Activated B cell treated with CpG ODN at 0.5 μM for 24 hours (primary cell): ENCODE data around the gene GTF2H3. TPM values are rescaled to one million over a fixed set of nuclear protein-coding genes. Genes with fewer than 3 reads are reported as not detected.

Experiments
- ATAC-seq: fragments of 200-7000 bp; cut with Tn5 transposase; one replicate; pipeline ENCODE4 v1.10.0; 2021; ENCODE audit warnings: low read depth, mild to moderate bottlenecking, moderate library complexity
- CTCF ChIA-PET: fragments of 350-600 bp; sonication (Branson Sonifier 250); formaldehyde crosslinking; loops from one replicate; lab custom pipeline; 2021; ENCODE audit warnings: antibody characterized with exemption; lab: Charles Lee
- POLR2A ChIA-PET: fragments of 350-600 bp; sonication (Branson Sonifier 250); formaldehyde crosslinking; loops from one replicate; lab custom pipeline; 2021; ENCODE audit warnings: antibody characterized with exemption; lab: Charles Lee
- DNase-seq: peaks from one replicate; pipeline ENCODE4 v3.0.0; 2022
- H3K27ac Mint-ChIP-seq: one replicate; pipeline ENCODE4 v1.8.0; 2020; ENCODE audit warnings: mixed read lengths
- H3K27me3 Mint-ChIP-seq: one replicate; pipeline ENCODE4 v1.8.0; 2021; ENCODE audit warnings: mixed read lengths
- H3K36me3 Mint-ChIP-seq: one replicate; pipeline ENCODE4 v1.8.0; 2021; ENCODE audit warnings: low read depth, mixed read lengths
- H3K4me1 Mint-ChIP-seq: one replicate; pipeline ENCODE4 v1.8.0; 2021; ENCODE audit warnings: mixed read lengths
- H3K4me3 Mint-ChIP-seq: one replicate; pipeline ENCODE4 v1.8.0; 2020; ENCODE audit warnings: mild to moderate bottlenecking, mixed read lengths
- H3K9me3 Mint-ChIP-seq: one replicate; pipeline ENCODE4 v1.8.0; 2020; ENCODE audit warnings: mixed read lengths
- intact Hi-C: fragments of 100-400 bp; cut with micrococcal nuclease; formaldehyde crosslinking; loops from one replicate; pipeline ENCODE4 v1.15.1; 2024
- total RNA-seq: library from RNA; stranded (reverse); gene quantifications from 2 replicates; pipeline ENCODE4 v1.2.3, GENCODE V29; 2022
- TF ChIP-seq, protein P1 (sequence below): fragments of 200-600 bp; IDR thresholded peaks from one replicate; pipeline ENCODE4 v1.8.0; 2022; ENCODE audit warnings: antibody characterized with exemption, mild to moderate bottlenecking

Gene GTF2H3
- total RNA-seq, 1 donor from 2014 or later, result 33.8 TPM

DNA sequence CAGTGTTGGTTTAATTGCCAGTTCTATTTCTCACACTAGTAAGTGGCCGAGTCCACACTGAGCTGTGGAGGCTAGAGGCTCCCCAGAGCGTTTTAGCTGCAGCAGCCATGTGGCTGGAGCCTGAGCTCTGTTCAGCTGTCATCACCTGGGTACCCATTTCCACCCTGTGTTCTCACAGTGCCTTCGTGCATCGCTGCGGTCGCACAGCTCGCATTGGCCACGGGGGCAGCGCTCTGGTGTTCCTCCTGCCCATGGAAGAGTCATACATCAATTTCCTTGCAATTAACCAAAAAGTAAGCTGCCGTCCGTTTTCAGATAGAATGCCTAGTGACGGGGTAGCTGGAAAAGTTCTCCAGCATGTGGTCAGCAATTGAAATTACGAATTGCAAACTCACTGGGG lies 16.0 kb upstream of the GTF2H3 start:
- no peak for DNase-seq
- Mint-ChIP-seq H3K9me3 (no peaks in the 10 kb centered on the region), H3K36me3 (peaks cover 86% of the 10 kb centered on the region), H3K27ac (no peak overlapping the region), H3K27me3 (no peaks in the 10 kb centered on the region), H3K4me1 (no peaks in the 10 kb centered on the region), H3K4me3 (no peak overlapping the region)
- CTCF ChIA-PET, result interaction anchor here (1.5 to 2.0 kb wide), 2 partner anchors 10 to 353 kb away, joined by 4 to 5 read pairs; no protein-coding TSS in a partner anchor
- no peak for ATAC-seq
- TF ChIP-seq, protein P1, sequence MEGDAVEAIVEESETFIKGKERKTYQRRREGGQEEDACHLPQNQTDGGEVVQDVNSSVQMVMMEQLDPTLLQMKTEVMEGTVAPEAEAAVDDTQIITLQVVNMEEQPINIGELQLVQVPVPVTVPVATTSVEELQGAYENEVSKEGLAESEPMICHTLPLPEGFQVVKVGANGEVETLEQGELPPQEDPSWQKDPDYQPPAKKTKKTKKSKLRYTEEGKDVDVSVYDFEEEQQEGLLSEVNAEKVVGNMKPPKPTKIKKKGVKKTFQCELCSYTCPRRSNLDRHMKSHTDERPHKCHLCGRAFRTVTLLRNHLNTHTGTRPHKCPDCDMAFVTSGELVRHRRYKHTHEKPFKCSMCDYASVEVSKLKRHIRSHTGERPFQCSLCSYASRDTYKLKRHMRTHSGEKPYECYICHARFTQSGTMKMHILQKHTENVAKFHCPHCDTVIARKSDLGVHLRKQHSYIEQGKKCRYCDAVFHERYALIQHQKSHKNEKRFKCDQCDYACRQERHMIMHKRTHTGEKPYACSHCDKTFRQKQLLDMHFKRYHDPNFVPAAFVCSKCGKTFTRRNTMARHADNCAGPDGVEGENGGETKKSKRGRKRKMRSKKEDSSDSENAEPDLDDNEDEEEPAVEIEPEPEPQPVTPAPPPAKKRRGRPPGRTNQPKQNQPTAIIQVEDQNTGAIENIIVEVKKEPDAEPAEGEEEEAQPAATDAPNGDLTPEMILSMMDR, result no peak
- intact Hi-C loops, result loop anchor here (5.0 kb wide), 1 partner anchor 575 kb away; no protein-coding TSS in a partner anchor
- POLR2A ChIA-PET, result interaction anchor here (0.7 kb wide), 2 partner anchors 112 to 576 kb away, joined by 5 to 6 read pairs; no protein-coding TSS in a partner anchor

DNA sequence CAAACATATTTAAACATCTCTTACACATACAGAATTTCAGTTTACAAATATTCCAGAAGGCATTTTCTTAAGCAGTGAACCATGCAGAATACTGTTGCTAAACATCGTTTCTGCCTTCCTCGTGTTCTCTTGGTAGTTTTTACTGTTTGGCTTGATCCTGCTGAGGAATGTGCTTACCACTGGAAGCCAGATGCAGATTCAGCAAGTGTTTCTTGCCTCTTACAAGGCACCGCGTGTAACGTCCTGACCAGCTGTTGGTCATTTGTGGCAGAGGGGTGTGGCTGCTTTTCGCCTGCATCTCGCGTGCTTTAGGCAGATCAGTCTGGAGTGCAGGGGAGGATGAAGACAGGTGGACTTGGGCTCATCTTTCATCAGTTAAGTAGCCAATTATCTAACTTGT lies 12.5 kb upstream of the GTF2H3 start:
- H3K4me3 Mint-ChIP-seq, result no peak overlapping the region
- intact Hi-C loops, result no loop called here
- H3K36me3 Mint-ChIP-seq, result peaks cover 78% of the 10 kb centered on the region
- no peaks in the 10 kb centered on the region for H3K4me1 Mint-ChIP-seq
- POLR2A ChIA-PET, result no interaction called here
- ATAC-seq (no peak), DNase-seq (no peak)
- TF ChIP-seq, protein P1, result no peak
- H3K27ac Mint-ChIP-seq, result no peak overlapping the region
- H3K9me3 Mint-ChIP-seq, result no peaks in the 10 kb centered on the region
- CTCF ChIA-PET, result interaction anchor here (1.8 kb wide), 1 partner anchor 352 kb away, joined by 4 read pairs; no protein-coding TSS in a partner anchor
- H3K27me3 Mint-ChIP-seq, result no peaks in the 10 kb centered on the region

DNA sequence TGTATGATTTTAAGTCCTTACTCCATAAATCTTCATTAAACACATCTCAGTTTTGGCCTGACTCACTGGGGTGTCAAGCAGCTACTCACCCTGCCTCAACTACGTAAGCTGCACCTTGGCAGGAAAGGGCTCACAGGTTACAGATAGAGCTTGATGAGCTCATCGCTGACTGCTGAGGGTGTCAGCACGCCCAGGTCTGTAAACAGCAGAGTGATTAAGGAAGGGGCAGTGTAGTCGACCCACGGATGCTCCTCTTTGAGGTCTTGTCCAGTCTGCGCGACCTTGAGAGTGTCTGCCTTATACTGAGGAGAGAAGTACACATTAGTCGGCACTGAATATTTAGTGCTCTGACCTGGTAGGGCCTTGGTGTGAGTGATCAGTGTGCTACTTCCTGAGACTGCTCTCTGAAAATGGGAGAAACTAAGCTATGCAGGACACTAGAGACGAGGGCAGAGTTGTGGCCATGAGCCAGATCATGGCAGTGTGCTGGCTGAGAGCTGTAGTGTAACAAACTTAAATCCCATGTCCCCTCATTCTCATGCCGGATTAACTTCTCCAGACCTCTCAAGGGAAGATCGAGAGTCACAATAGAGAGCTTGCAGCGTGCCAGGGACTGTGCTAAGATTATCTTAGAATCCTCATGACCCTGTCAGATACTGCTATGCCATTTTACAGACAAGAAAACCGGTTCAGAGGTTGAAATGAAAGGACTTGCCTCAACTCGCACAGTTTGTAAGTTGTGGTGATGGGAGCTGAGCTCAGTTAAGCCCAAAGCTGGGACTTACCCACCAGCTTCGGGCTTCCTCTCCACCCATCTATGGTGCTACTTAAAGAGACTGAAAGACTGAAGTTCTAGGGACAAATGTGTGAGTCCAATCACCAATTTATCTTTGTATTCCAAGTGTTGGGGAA lies 11.8 kb upstream of the GTF2H3 start:
- TF ChIP-seq, protein P1, result no peak
- DNase-seq (no peak), ATAC-seq (no peak)
- no peak overlapping the region for H3K4me3 Mint-ChIP-seq
- H3K27ac Mint-ChIP-seq, result no peak overlapping the region
- intact Hi-C loops, result no loop called here
- H3K4me1 Mint-ChIP-seq, result no peaks in the 10 kb centered on the region
- peaks cover 79% of the 10 kb centered on the region for H3K36me3 Mint-ChIP-seq
- no peaks in the 10 kb centered on the region for H3K9me3 Mint-ChIP-seq
- POLR2A ChIA-PET, result interaction anchor here (0.6 kb wide), 1 partner anchor 437 kb away, joined by 5 read pairs; no protein-coding TSS in a partner anchor
- CTCF ChIA-PET, result no interaction called here
- H3K27me3 Mint-ChIP-seq, result no peaks in the 10 kb centered on the region

DNA sequence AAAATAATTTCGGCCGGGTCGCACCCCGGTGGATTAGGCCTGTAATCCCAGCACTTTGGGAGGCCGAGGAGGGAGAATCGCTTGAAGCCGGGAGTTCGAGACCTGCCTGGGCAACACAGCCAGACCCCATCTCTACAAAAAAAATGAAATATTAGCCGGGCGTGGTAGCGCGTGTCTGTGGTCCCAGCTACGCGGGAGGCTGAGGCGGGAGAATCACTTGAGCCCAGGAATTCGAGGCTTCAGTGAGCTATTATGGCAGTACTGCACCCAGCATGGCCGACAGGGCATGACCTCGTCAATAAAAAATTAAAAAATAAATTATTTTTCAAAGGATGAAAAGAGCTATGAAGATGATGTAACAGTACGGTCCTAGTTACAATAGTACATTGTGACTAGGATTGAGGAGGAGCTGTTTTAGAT lies 523 bp downstream of the GTF2H3 start:
- intact Hi-C loops, result loop anchor here (5.0 to 10.0 kb wide), 2 partner anchors 351 to 1138 kb away; no protein-coding TSS in a partner anchor
- POLR2A ChIA-PET, result interaction anchor here (1.0 to 1.5 kb wide), 5 partner anchors 17 to 80 kb away, joined by 3 to 6 read pairs (median 3); partner anchors contain the start of genes ATP6V0A2, DDX55 and TCTN2
- no peak for ATAC-seq
- TF ChIP-seq, protein P1, result no peak
- H3K9me3 Mint-ChIP-seq, result no peaks in the 10 kb centered on the region
- DNase-seq, result no peak
- H3K27ac Mint-ChIP-seq, result peak overlapping the region; percentile 93
- H3K27me3 Mint-ChIP-seq, result no peaks in the 10 kb centered on the region
- peak overlapping the region; percentile 96 for H3K4me3 Mint-ChIP-seq
- peaks cover 24% of the 10 kb centered on the region for H3K4me1 Mint-ChIP-seq
- peaks cover 28% of the 10 kb centered on the region for H3K36me3 Mint-ChIP-seq
- CTCF ChIA-PET, result interaction anchor here (0.8 kb wide), 1 partner anchor 128 kb away, joined by 3 read pairs; the partner anchor contains the start of gene DNAH10

GRCh38 chr12:123643911-123644310 lies 10.3 kb downstream of the GTF2H3 start:
- Mint-ChIP-seq H3K4me1 (no peaks in the 10 kb centered on the region), H3K9me3 (no peaks in the 10 kb centered on the region)

More at GRCh38 chr12:123643911-123644310, 10.3 kb downstream of the GTF2H3 start:
- H3K27me3 Mint-ChIP-seq, result no peaks in the 10 kb centered on the region
- TF ChIP-seq, protein P1, result no peak
- H3K36me3 Mint-ChIP-seq, result peaks cover 50% of the 10 kb centered on the region
- intact Hi-C loops, result no loop called here
- no peak overlapping the region for H3K4me3 Mint-ChIP-seq
- CTCF ChIA-PET, result no interaction called here
- no peak for DNase-seq
- H3K27ac Mint-ChIP-seq, result no peak overlapping the region
- POLR2A ChIA-PET, result no interaction called here
- no peak for ATAC-seq
